B cell (primary cell): ENCODE data around the gene NTN4.

Experiments used
- EZH2 ChIP-seq: IDR thresholded peaks from 2 replicates; pipeline ENCODE4 v1.6.1; 2012; ENCODE audit warnings: borderline replicate concordance, low read depth, mild to moderate bottlenecking, moderate library complexity, low read length; ENCODE audit not compliant: insufficient read depth, poor library complexity, severe bottlenecking
- TF ChIP-seq, protein P1 (sequence below): fragments of 200-600 bp; IDR thresholded peaks from one replicate; pipeline ENCODE4 v1.8.0; 2022; ENCODE audit warnings: antibody characterized with exemption, mild to moderate bottlenecking

DNA sequence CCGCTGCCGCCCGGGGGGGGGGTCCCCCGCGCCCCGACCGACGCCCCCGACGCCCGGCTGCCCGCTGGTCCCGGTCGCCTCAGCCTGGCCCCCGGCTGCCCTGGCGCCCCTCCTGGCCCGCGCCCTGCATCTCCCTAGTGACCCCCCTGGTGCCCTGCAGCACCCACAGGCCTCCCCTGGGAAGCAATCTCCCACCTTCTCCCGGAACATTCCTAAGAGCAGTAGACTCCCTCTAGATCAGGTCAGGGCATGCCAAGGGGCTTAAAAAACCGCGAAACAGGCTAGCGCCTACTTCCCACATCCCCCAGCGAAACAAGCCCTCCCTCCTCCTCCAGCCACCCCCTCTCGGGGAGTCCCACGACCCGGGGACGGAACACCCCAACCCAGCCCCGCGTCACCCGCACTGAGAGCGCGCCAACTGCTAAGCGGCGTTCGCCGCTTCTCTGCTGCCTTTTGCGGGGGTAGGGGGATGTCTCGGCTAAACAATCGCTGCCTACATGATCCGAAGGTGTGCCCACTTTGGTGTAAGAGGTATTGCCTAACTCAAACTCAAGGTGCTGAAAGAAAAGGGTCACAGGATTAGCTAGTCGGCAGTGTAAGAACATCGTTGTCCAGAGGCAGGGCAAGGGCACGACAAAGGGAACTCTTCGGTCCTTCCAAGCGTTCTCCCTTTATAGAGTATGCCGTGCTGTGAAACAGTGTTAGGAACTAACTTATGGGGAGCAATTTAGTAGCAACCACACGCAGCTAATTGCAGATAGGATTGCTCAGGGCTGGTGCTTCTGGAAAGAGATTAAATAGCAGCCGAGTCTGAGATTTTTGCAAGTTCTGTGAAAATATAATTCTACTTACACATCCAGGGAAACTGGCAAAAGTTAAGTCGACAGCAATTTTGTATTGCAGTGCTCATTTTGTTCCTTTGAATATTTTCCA lies 619 bp upstream of the NTN4 start:
- TF ChIP-seq, protein P1, sequence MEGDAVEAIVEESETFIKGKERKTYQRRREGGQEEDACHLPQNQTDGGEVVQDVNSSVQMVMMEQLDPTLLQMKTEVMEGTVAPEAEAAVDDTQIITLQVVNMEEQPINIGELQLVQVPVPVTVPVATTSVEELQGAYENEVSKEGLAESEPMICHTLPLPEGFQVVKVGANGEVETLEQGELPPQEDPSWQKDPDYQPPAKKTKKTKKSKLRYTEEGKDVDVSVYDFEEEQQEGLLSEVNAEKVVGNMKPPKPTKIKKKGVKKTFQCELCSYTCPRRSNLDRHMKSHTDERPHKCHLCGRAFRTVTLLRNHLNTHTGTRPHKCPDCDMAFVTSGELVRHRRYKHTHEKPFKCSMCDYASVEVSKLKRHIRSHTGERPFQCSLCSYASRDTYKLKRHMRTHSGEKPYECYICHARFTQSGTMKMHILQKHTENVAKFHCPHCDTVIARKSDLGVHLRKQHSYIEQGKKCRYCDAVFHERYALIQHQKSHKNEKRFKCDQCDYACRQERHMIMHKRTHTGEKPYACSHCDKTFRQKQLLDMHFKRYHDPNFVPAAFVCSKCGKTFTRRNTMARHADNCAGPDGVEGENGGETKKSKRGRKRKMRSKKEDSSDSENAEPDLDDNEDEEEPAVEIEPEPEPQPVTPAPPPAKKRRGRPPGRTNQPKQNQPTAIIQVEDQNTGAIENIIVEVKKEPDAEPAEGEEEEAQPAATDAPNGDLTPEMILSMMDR = no peak
- no peak for TF ChIP-seq EZH2
